HepG2 (cell line): ENCODE data around the gene PLXNB2. TPM values are rescaled to one million over a fixed set of nuclear protein-coding genes. Genes with fewer than 3 reads are reported as not detected.

Experiments used
- ATAC-seq: fragments of 200-7000 bp; cut with Tn5 transposase; 3 replicates; pipeline ENCODE4 v1.9.1; 2020; ENCODE audit warnings: mild to moderate bottlenecking, moderate library complexity
- BruUV-seq: library from RNA; stranded (reverse); fragments of 400-500 nt; replicated peaks from 2 replicates; lab custom pipeline; 2021; lab: Mats Ljungman, UMichigan
- CTCF ChIA-PET: fragments of 300-600 bp; formaldehyde crosslinking; extraction: SDS; loops from one replicate; lab custom pipeline; 2021; ENCODE audit warnings: low total read pairs, inconsistent platforms, low intra/inter-chr PET ratio; lab: Yijun Ruan, JAX
- POLR2A ChIA-PET: fragments of 350-600 bp; sonication (Branson Sonifier 250); formaldehyde crosslinking; loops from one replicate; lab custom pipeline; 2020; ENCODE audit warnings: antibody characterized with exemption, inconsistent platforms; lab: Yijun Ruan, JAX
- DNase-seq: peaks from one replicate; pipeline ENCODE4 v3.0.0-alpha.2; 2015; ENCODE audit warnings: low spot score
- FAIRE-seq: peaks from 3 replicates; lab custom pipeline; 2011; peaks lifted over from hg19 to GRCh38; lab: Jason Lieb, UNC
- H2AFZ ChIP-seq: one replicate; pipeline ENCODE4 v1.6.1; 2011; ENCODE audit warnings: low read length, inconsistent platforms
- H3K27ac ChIP-seq: fragments of 300-600 bp; 3 replicates; pipeline ENCODE4 v1.8.0; 2011; ENCODE audit warnings: mixed run types, mild to moderate bottlenecking, mixed read lengths, low read length, inconsistent platforms; ENCODE audit not compliant: insufficient read depth; ENCODE audit errors: extremely low read length
- H3K27me3 ChIP-seq, 2 experiments: fragments of 200-600 bp in 1 of 2; 2 replicates in 1 of 2; 3 replicates in 1 of 2; pipeline versions ENCODE4 v1.6.0 to v1.8.0; 2011; ENCODE audit warnings: low read length in 2 of 2, mild to moderate bottlenecking in 2 of 2, moderate library complexity in 2 of 2, inconsistent platforms in 1 of 2; ENCODE audit not compliant: insufficient read depth in 2 of 2, control insufficient read depth in 1 of 2
- H3K36me3 ChIP-seq, 2 experiments: fragments of 200-600 bp in 1 of 2; replicated peaks in 1 of 2; 2 replicates in 1 of 2; 3 replicates in 1 of 2; pipeline versions ENCODE4 v1.5.1 to v1.8.0; 2011; ENCODE audit warnings: low read length in 2 of 2, inconsistent platforms in 1 of 2; ENCODE audit not compliant: insufficient read depth in 2 of 2, control insufficient read depth in 1 of 2
- H3K4me1 ChIP-seq: 2 replicates; pipeline ENCODE4 v1.5.1; 2012; ENCODE audit warnings: low read length, inconsistent platforms; ENCODE audit not compliant: insufficient read depth
- H3K4me2 ChIP-seq: 2 replicates; pipeline ENCODE4 v1.6.0; 2011; ENCODE audit warnings: low read depth, low read length, inconsistent platforms
- H3K4me3 ChIP-seq, 3 experiments: fragments of 200-600 bp in 1 of 3; sonication (generic), shearing (Covaris generic) in 1 of 3; replicated peaks in 1 of 3; 2 replicates each; pipeline ENCODE4 v1.5.1; 2011 to 2016; ENCODE audit warnings: low read length in 3 of 3, inconsistent platforms in 2 of 3, low read depth in 2 of 3, mild to moderate bottlenecking in 2 of 3, control low read depth in 1 of 3, mixed read lengths in 1 of 3; ENCODE audit not compliant: insufficient read depth in 1 of 3
- H3K79me2 ChIP-seq: one replicate; pipeline ENCODE4 v1.6.1; 2011; ENCODE audit warnings: low read length, inconsistent platforms; ENCODE audit not compliant: insufficient read depth
- H3K9ac ChIP-seq: 2 replicates; pipeline ENCODE4 v1.6.0; 2011; ENCODE audit warnings: mild to moderate bottlenecking, low read depth, low read length, inconsistent platforms; ENCODE audit not compliant: insufficient read depth
- H3K9me3 ChIP-seq: 2 replicates; pipeline ENCODE4 v1.5.1; 2012; ENCODE audit warnings: mild to moderate bottlenecking, low read length
- H4K20me1 ChIP-seq: 2 replicates; pipeline ENCODE4 v1.6.0; 2011; ENCODE audit warnings: inconsistent platforms, mild to moderate bottlenecking, low read length, moderate library complexity; ENCODE audit not compliant: insufficient read depth
- BRCA1 ChIP-seq: sonication (generic); formaldehyde crosslinking; IDR thresholded peaks from 2 replicates; pipeline ENCODE4 v1.4.0; 2020; ENCODE audit warnings: missing genetic modification reagents
- FOXA3 ChIP-seq: IDR thresholded peaks from 2 replicates; pipeline ENCODE4 v1.6.1; 2016; ENCODE audit warnings: missing genetic modification reagents, missing compliant biosample characterization
- HIVEP1 ChIP-seq: sonication (generic); formaldehyde crosslinking; IDR thresholded peaks from 2 replicates; pipeline ENCODE4 v1.4.0; 2020; ENCODE audit warnings: mild to moderate bottlenecking, missing genetic modification reagents
- PAX8 ChIP-seq: sonication (generic); formaldehyde crosslinking; IDR thresholded peaks from 2 replicates; pipeline ENCODE4 v1.8.0; 2022; ENCODE audit warnings: mild to moderate bottlenecking, missing genetic modification reagents, borderline replicate concordance
- PHF5A ChIP-seq: IDR thresholded peaks from one replicate; pipeline ENCODE4 v1.6.1; 2018; ENCODE audit warnings: low read depth, missing genetic modification reagents; ENCODE audit not compliant: unreplicated experiment
- SIX1 ChIP-seq: sonication (generic); formaldehyde crosslinking; IDR thresholded peaks from 2 replicates; pipeline ENCODE4 v1.4.0; 2020; ENCODE audit warnings: missing genetic modification reagents, borderline replicate concordance
- SNAI1 ChIP-seq: sonication (generic); formaldehyde crosslinking; IDR thresholded peaks from 2 replicates; pipeline ENCODE4 v1.5.0; 2020; ENCODE audit warnings: mild to moderate bottlenecking, missing genetic modification reagents, borderline replicate concordance
- SYNCRIP ChIP-seq: fragments of 200-400 bp; formaldehyde crosslinking; IDR thresholded peaks from 2 replicates; pipeline ENCODE4 v1.6.1; 2018; ENCODE audit warnings: mild to moderate bottlenecking, low read depth, low read length; ENCODE audit not compliant: insufficient read depth
- ZBTB3 ChIP-seq: sonication (generic); formaldehyde crosslinking; IDR thresholded peaks from 2 replicates; pipeline ENCODE4 v1.4.0; 2020; ENCODE audit warnings: low read depth, mild to moderate bottlenecking, moderate library complexity, missing genetic modification reagents, borderline replicate concordance
- ZNF446 ChIP-seq: sonication (generic); formaldehyde crosslinking; IDR thresholded peaks from 2 replicates; pipeline ENCODE4 v1.5.0; 2020; ENCODE audit warnings: mild to moderate bottlenecking, missing genetic modification reagents
- ZNF780A ChIP-seq: sonication (generic); formaldehyde crosslinking; IDR thresholded peaks from 2 replicates; pipeline ENCODE4 v1.8.0; 2022; ENCODE audit warnings: mild to moderate bottlenecking, missing genetic modification reagents, moderate library complexity
- ZSCAN20 ChIP-seq: sonication (generic); formaldehyde crosslinking; IDR thresholded peaks from 2 replicates; pipeline ENCODE4 v1.4.0; 2020; ENCODE audit warnings: missing genetic modification reagents, mild to moderate bottlenecking, borderline replicate concordance
- WGBS: methylation state at CpG from one replicate; pipeline ENCODE4 v1.1.6; 2017; ENCODE audit warnings: low lambda C conversion rate; 5-methylcytosine and 5-hydroxymethylcytosine counted together
- in situ Hi-C: cut with HindIII; loops from 2 replicates; pipeline ENCODE4 v1.10.0; 2017; ENCODE audit warnings: low pct_unique_long_range_greater_than_20kb; ENCODE audit not compliant: extremely low pct_ligation_motif_present
- intact Hi-C: fragments of 100-400 bp; cut with micrococcal nuclease; formaldehyde crosslinking; loops from one replicate; pipeline ENCODE4 v1.10.0; 2022; ENCODE audit not compliant: unreplicated experiment
- polyA plus RNA-seq, 8 experiments: library from polyadenylated mRNA; depleted of rRNA in 3 of 8; stranded (reverse) in 7 of 8; unstranded in 1 of 8; fragments of >200 nt; fragmentation: Illumina TruSeq in 4 of 8; extraction: Trizol in 4 of 8; gene quantifications; 2 replicates each; pipeline versions ENCODE4 v1.2.1 to v1.2.3, GENCODE V29; 2011 to 2016; ENCODE audit warnings: low read depth in 4 of 8, missing spikeins in 1 of 8, mixed read lengths in 1 of 8; ENCODE audit not compliant: insufficient read depth in 1 of 8
- total RNA-seq, 5 experiments: library from RNA; depleted of rRNA; stranded (reverse); fragments of >200 nt; fragmentation: Illumina TruSeq; extraction: Trizol; gene quantifications; 2 replicates each; pipeline ENCODE4 v1.2.3, GENCODE V29; 2016; ENCODE audit warnings: low read depth in 1 of 5
- TF ChIP-seq, protein P1 (sequence below): sonication (generic); formaldehyde crosslinking; IDR thresholded peaks from 2 replicates; pipeline ENCODE4 v1.8.1; 2023; ENCODE audit warnings: mild to moderate bottlenecking, moderate library complexity, missing genetic modification reagents

The PLXNB2 gene
- total and polyA plus RNA-seq, 2 of the 13 experiments (the other 11 are each of a cell fraction or from before 2014, with no cell fraction given) = 32.6 to 68.9 TPM

DNA sequence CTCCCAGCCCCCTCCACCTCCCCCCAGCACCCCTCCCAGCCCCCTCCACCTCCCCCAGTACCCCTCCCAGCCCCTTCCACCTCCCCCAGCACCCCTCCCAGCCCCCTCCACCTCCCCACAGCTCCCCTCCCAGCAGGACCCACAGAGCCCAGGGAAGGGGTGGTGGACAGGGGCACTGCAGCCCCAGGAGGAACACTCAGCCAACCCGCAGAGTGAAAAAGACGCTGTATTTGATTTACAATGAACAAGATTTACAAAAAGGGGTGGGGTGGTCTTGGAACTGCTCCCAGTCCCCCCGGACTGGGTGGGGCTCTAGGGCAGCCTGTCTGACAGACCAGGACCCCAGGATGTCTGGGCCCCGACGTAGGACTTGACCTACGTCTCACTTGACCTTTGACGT is 32.7 kb downstream of the PLXNB2 start:
- no peak for ATAC-seq
- peaks cover 18 to 23% of the 10 kb centered on the region in 2 experiments; a peak in 4 of 5 replicates for H3K36me3 ChIP-seq
- BruUV-seq = no TSS peak
- TF ChIP-seq BRCA1 (CRISPR knock-in tag) (no peak), SIX1 (CRISPR knock-in tag) (no peak), HIVEP1 (no peak), ZBTB3 (CRISPR knock-in tag) (no peak), ZSCAN20 (CRISPR knock-in tag) (no peak), PAX8 (CRISPR knock-in tag) (no peak), FOXA3 (CRISPR knock-in tag) (no peak), SYNCRIP (no peak), PHF5A (CRISPR knock-in tag) (no peak), ZNF780A (no peak), ZNF446 (CRISPR knock-in tag) (no peak), SNAI1 (CRISPR knock-in tag) (no peak)
- TF ChIP-seq, protein P1, sequence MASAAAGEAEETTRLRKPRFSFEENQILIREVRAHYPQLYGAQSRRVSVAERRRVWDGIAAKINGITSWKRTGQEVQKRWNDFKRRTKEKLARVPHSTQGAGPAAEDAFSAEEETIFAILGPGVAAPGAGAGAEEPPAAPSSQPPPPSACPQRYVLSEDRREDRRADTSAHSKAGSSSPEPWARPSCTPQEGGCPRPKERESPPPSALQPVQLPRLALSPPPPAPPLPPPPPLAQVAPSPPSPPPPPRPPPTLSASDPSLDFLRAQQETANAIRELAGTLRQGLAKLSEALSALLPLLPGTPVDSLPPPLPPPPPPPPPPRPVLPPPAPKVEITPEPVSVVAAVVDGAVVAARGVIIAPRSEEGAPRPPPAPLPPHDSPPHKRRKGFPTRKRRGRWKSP (CRISPR knock-in tag) = no peak
- no peak for DNase-seq
- FAIRE-seq = no peak
- in situ Hi-C loops = loop anchor here (5.0 kb wide), 1 partner anchor 53 kb away; the partner anchor contains the start of gene DENND6B
- 0 out of 2 replicates have a peak, but pooled peaks cover 5% of the 10 kb centered on the region for H4K20me1 ChIP-seq
- 93% methylated on average over 4 of the region's 7 CpGs for WGBS
- intact Hi-C loops = no loop called here
- no peaks in the 10 kb centered on the region for H3K79me2 ChIP-seq
- H2AFZ ChIP-seq = no peak overlapping the region
- H3K4me1 ChIP-seq = peaks cover 19% of the 10 kb centered on the region
- H3K27ac ChIP-seq = no peak overlapping the region
- no peaks in the 10 kb centered on the region for H3K9me3 ChIP-seq
- H3K4me2 ChIP-seq = no peak overlapping the region
- H3K27me3 ChIP-seq = peaks cover 2 to 12% of the 10 kb centered on the region in 2 experiments
- no peak overlapping the region for H3K9ac ChIP-seq
- POLR2A ChIA-PET = no interaction called here
- no peak overlapping the region for H3K4me3 ChIP-seq
- CTCF ChIA-PET = interaction anchor here (1.7 to 4.2 kb wide), 3 partner anchors 52 to 67 kb away, joined by 16 to 125 read pairs (median 21); partner anchors contain the start of genes DENND6B and PPP6R2
